ENCODE data around the gene XYLT2. TPM values are rescaled to one million over a fixed set of nuclear protein-coding genes. Genes with fewer than 3 reads are reported as not detected.
"Not testable (repeated sequence)": the region's sequence is repeated elsewhere in the genome, so short reads cannot be mapped to it uniquely, and the experiment has no call there.

Gene XYLT2
- total RNA-seq, 1 donor from 2014 or later: 41.0 TPM

DNA sequence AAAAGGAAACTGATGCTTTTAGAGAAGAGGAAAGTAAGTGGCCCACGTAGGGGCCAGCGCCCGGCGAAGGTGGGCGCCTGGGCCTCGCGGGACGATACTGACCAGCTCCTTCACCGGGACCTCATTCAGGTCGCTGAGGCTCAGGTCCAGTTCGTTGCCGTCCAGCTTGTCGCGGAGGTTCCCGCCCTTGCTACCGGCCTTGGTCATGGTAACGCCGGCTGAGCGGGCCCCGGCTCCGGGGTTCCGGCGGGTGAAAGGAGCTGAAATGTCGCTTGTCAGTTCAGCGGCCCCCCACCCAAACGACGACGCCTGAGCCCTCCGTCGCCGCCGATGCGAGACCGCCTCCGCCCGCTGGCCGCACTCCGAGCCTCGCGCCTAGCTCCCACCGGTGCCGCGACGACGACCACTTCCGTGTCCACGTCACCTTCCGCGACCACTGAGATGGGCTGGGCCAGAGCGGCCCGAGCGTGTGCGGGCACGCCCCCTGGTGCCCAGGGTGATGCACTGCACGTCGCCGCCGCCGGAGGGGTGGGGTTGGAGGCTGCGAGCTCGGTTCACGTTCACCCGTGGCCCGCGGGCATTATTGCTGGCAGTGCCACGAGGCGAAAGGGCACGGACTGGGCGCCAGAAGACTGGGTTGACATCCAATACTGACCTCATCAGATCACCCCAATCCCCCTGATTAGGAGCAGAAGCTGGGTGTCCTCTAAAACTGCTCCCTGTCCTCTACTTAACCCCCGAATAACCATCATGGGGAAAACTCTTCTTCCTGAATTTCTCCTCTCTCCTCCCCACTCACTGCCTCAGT, 51.4 kb downstream of the XYLT2 start, which contains the start of gene LRRC59:
Gene LRRC59, minus strand, starts transcription at position 413 of the 808 bp plus-strand sequence. Its CDS starts 206 bp downstream, at position 207.
- H3K4me2 ChIP-seq (ENCODE audit: low read length): peak within 1 kb of the TSS; percentile 98
- H3K9ac ChIP-seq (ENCODE audit: low read length): peak within 1 kb of the TSS; percentile 99
- peak within 1 kb of the TSS; percentile 95 for H2AFZ ChIP-seq (ENCODE audit: low read depth, low read length)
- Mint-ChIP-seq H3K27me3 (ENCODE audit: low read depth, unreplicated experiment) (no peaks in the 10 kb centered on the region), H3K36me3 (ENCODE audit: low read depth, unreplicated experiment) (peaks cover 12% of the 10 kb centered on the region), H3K27ac (ENCODE audit: unreplicated experiment) (peak within 1 kb of the TSS; percentile 92), H3K4me3 (ENCODE audit: unreplicated experiment) (peak within 1 kb of the TSS; percentile 99), H3K9me3 (ENCODE audit: unreplicated experiment) (no peaks in the 10 kb centered on the region), H3K4me1 (ENCODE audit: low read depth, unreplicated experiment) (peaks cover 10% of the 10 kb centered on the region)
- peak; percentile 62 for DNase-seq (ENCODE audit: low read depth)
- H3K4me3 ChIP-seq (ENCODE audit: insufficient read depth, low read depth, low read length): peak within 1 kb of the TSS; percentile 99
- no peak for FAIRE-seq
- TF ChIP-seq EZH2 (IDR thresholded peaks at IDR 0.05; ENCODE audit: insufficient read depth, low read length): no peak
- TF ChIP-seq, protein P1, sequence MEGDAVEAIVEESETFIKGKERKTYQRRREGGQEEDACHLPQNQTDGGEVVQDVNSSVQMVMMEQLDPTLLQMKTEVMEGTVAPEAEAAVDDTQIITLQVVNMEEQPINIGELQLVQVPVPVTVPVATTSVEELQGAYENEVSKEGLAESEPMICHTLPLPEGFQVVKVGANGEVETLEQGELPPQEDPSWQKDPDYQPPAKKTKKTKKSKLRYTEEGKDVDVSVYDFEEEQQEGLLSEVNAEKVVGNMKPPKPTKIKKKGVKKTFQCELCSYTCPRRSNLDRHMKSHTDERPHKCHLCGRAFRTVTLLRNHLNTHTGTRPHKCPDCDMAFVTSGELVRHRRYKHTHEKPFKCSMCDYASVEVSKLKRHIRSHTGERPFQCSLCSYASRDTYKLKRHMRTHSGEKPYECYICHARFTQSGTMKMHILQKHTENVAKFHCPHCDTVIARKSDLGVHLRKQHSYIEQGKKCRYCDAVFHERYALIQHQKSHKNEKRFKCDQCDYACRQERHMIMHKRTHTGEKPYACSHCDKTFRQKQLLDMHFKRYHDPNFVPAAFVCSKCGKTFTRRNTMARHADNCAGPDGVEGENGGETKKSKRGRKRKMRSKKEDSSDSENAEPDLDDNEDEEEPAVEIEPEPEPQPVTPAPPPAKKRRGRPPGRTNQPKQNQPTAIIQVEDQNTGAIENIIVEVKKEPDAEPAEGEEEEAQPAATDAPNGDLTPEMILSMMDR (IDR thresholded peaks at IDR 0.05; ENCODE audit: insufficient read depth, low read depth, low read length): peak; percentile 67
- H3K4me1 ChIP-seq (ENCODE audit: insufficient read depth, low read length): peaks cover 15% of the 10 kb centered on the region
- peak within 1 kb of the TSS; percentile 97 for H3K27ac ChIP-seq (ENCODE audit: low read depth, low read length)
- H3K79me2 ChIP-seq (ENCODE audit: insufficient read depth, low read length): peaks cover 51% of the 10 kb centered on the region
- no peaks in the 10 kb centered on the region for H3K27me3 ChIP-seq (ENCODE audit: insufficient read depth, low read length)
- peaks cover 47% of the 10 kb centered on the region for H4K20me1 ChIP-seq (ENCODE audit: insufficient read depth, low read length)
- H3K36me3 ChIP-seq (ENCODE audit: insufficient read depth, low read length): peaks cover 25% of the 10 kb centered on the region
- H3K9me3 ChIP-seq (ENCODE audit: insufficient read depth, low read depth, low read length): no peaks in the 10 kb centered on the region

DNA sequence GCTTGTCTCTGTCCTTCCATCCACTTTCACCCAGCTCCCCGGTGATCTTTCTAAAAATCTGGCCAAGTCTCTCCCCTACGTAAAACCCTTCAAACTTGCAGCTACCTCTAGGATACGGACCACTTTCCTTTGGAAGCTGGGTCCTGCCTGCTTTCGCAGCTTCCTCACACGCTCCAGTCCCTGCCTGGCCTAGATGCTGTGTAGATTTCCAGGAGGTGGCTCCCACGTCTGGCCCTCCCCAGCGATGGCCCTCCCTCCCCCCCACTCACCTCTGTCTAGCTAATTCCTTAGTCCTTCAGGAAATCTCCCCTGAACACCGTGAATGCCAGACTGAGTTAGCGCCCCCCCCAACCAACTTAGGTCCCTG, 52.0 kb downstream of the XYLT2 start:
- peaks cover 41% of the 10 kb centered on the region for H4K20me1 ChIP-seq (ENCODE audit: insufficient read depth, low read length)
- H3K9me3 Mint-ChIP-seq (ENCODE audit: unreplicated experiment): no peaks in the 10 kb centered on the region
- peak overlapping the region; percentile 99 for H3K4me3 Mint-ChIP-seq (ENCODE audit: unreplicated experiment)
- FAIRE-seq (no peak), DNase-seq (ENCODE audit: low read depth) (no peak)
- H3K79me2 ChIP-seq (ENCODE audit: insufficient read depth, low read length): peaks cover 45% of the 10 kb centered on the region
- peaks cover 19% of the 10 kb centered on the region for H3K36me3 ChIP-seq (ENCODE audit: insufficient read depth, low read length)
- H3K27ac ChIP-seq (ENCODE audit: low read depth, low read length): no peak overlapping the region
- peak overlapping the region; percentile 95 for H2AFZ ChIP-seq (ENCODE audit: low read depth, low read length)
- H3K27me3 ChIP-seq (ENCODE audit: insufficient read depth, low read length): no peaks in the 10 kb centered on the region
- peaks cover 12% of the 10 kb centered on the region for H3K36me3 Mint-ChIP-seq (ENCODE audit: low read depth, unreplicated experiment)
- H3K4me2 ChIP-seq (ENCODE audit: low read length): peak overlapping the region; percentile 98
- peaks cover 15% of the 10 kb centered on the region for H3K4me1 ChIP-seq (ENCODE audit: insufficient read depth, low read length)
- no peak for TF ChIP-seq EZH2 (IDR thresholded peaks at IDR 0.05; ENCODE audit: insufficient read depth, low read length)
- TF ChIP-seq, protein P1 (IDR thresholded peaks at IDR 0.05; ENCODE audit: insufficient read depth, low read depth, low read length): no peak
- no peaks in the 10 kb centered on the region for H3K27me3 Mint-ChIP-seq (ENCODE audit: low read depth, unreplicated experiment)
- H3K9ac ChIP-seq (ENCODE audit: low read length): peak overlapping the region; percentile 99
- H3K9me3 ChIP-seq (ENCODE audit: insufficient read depth, low read depth, low read length): no peaks in the 10 kb centered on the region
- peak overlapping the region; percentile 99 for H3K4me3 ChIP-seq (ENCODE audit: insufficient read depth, low read depth, low read length)
- H3K4me1 Mint-ChIP-seq (ENCODE audit: low read depth, unreplicated experiment): peaks cover 10% of the 10 kb centered on the region
- peak overlapping the region; percentile 80 for H3K27ac Mint-ChIP-seq (ENCODE audit: unreplicated experiment)

DNA sequence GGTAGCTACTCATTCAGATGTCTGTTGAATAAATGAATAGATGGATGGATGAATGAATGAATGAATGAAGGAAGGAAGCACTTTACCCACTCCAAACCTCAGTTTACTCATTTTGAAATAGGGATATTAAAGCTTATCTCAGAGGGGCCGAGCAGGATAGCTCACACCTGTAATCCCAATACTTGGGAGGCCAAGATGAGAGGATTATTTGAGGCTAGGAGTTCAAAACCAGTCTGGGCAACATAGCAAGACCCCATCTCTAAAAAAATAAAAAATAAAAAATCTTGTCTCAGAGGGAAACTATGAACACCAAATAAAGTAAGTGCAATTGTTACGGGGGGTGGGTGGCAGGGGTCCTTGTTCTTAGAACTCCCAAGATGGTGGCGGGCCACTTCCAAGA, 52.7 kb downstream of the XYLT2 start:
- H3K4me1 ChIP-seq (ENCODE audit: insufficient read depth, low read length): peaks cover 15% of the 10 kb centered on the region
- not testable (repeated sequence) for H3K9me3 ChIP-seq (ENCODE audit: insufficient read depth, low read depth, low read length); H3K4me3 ChIP-seq (ENCODE audit: insufficient read depth, low read depth, low read length); H3K27me3 Mint-ChIP-seq (ENCODE audit: low read depth, unreplicated experiment); H3K9me3 Mint-ChIP-seq (ENCODE audit: unreplicated experiment); H3K4me2 ChIP-seq (ENCODE audit: low read length); H2AFZ ChIP-seq (ENCODE audit: low read depth, low read length); FAIRE-seq; H3K36me3 Mint-ChIP-seq (ENCODE audit: low read depth, unreplicated experiment); H3K27ac ChIP-seq (ENCODE audit: low read depth, low read length); H3K9ac ChIP-seq (ENCODE audit: low read length); H3K4me1 Mint-ChIP-seq (ENCODE audit: low read depth, unreplicated experiment); H3K27ac Mint-ChIP-seq (ENCODE audit: unreplicated experiment); H3K27me3 ChIP-seq (ENCODE audit: insufficient read depth, low read length); DNase-seq (ENCODE audit: low read depth)
- peaks cover 37% of the 10 kb centered on the region for H3K79me2 ChIP-seq (ENCODE audit: insufficient read depth, low read length)
- H4K20me1 ChIP-seq (ENCODE audit: insufficient read depth, low read length): peaks cover 33% of the 10 kb centered on the region
- H3K36me3 ChIP-seq (ENCODE audit: insufficient read depth, low read length): peaks cover 12% of the 10 kb centered on the region
- peak overlapping the region; percentile 69 for H3K4me3 Mint-ChIP-seq (ENCODE audit: unreplicated experiment)

DNA sequence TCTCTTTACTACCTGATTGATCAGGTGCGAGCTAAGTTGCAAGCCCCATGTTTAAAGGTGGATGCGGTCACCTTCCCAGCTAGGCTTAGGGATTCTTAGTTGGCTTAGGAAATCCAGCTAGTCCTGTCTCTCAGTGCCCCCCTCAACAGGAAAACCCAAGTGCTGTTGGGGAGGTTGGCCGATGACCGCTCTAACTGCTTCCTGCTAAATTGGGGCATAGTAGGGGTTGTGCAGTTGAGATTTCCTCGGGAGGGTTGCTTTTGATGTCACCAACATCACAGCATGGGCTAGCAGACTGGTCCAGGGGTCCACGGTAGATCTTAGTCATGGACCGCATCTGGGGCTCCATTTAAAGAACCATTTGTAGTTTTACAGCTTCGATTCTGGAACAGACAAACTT, 53.7 kb downstream of the XYLT2 start:
- H3K27ac Mint-ChIP-seq (ENCODE audit: unreplicated experiment); H3K4me3 Mint-ChIP-seq (ENCODE audit: unreplicated experiment); H3K27me3 Mint-ChIP-seq (ENCODE audit: low read depth, unreplicated experiment); DNase-seq (ENCODE audit: low read depth); H3K4me3 ChIP-seq (ENCODE audit: insufficient read depth, low read depth, low read length); H3K9ac ChIP-seq (ENCODE audit: low read length); H3K36me3 ChIP-seq (ENCODE audit: insufficient read depth, low read length); H2AFZ ChIP-seq (ENCODE audit: low read depth, low read length); H3K27me3 ChIP-seq (ENCODE audit: insufficient read depth, low read length); H3K9me3 Mint-ChIP-seq (ENCODE audit: unreplicated experiment); H3K4me1 Mint-ChIP-seq (ENCODE audit: low read depth, unreplicated experiment); H3K4me2 ChIP-seq (ENCODE audit: low read length); H3K36me3 Mint-ChIP-seq (ENCODE audit: low read depth, unreplicated experiment); H3K27ac ChIP-seq (ENCODE audit: low read depth, low read length); H3K9me3 ChIP-seq (ENCODE audit: insufficient read depth, low read depth, low read length); FAIRE-seq: not testable (repeated sequence)
- Histone ChIP-seq H4K20me1 (ENCODE audit: insufficient read depth, low read length) (peaks cover 24% of the 10 kb centered on the region), H3K4me1 (ENCODE audit: insufficient read depth, low read length) (peaks cover 13% of the 10 kb centered on the region), H3K79me2 (ENCODE audit: insufficient read depth, low read length) (peaks cover 28% of the 10 kb centered on the region)

Data from astrocyte (in vitro differentiated cells and primary cell).